Psoas muscle (tissue), 8 donors: ENCODE measurements around the gene ADCY2. TPM values are rescaled to one million over a fixed set of nuclear protein-coding genes. Genes with fewer than 3 reads are reported as not detected.

ENCODE experiments used
- ATAC-seq, 4 donors: fragments of 200-7000 bp; cut with Tn5 transposase; one replicate each; pipeline ENCODE4 v1.9.1; 2020; ENCODE audit warnings: moderate library complexity in 3 of 4, mild to moderate bottlenecking in 2 of 4
- DNase-seq, 2 donors: peaks; one replicate each; pipeline ENCODE4 v3.0.0-alpha.2; 2020
- H3K27ac ChIP-seq: fragments of 200-600 bp; one replicate; pipeline ENCODE4 v1.8.0; 2022
- H3K27me3 ChIP-seq, 3 donors: fragments of 200-600 bp in 1 of 3; one replicate each; pipeline versions ENCODE4 v1.6.1 to v1.8.0; 2013 to 2022; ENCODE audit warnings: low read length in 2 of 3, mild to moderate bottlenecking in 2 of 3, moderate library complexity in 1 of 3; ENCODE audit not compliant: insufficient read depth in 3 of 3
- H3K36me3 ChIP-seq, 2 donors: fragments of 200-600 bp in 1 of 2; one replicate each; pipeline versions ENCODE4 v1.6.1 to v1.8.0; 2013 to 2022; ENCODE audit warnings: low read depth in 1 of 2, mild to moderate bottlenecking in 1 of 2, moderate library complexity in 1 of 2; ENCODE audit not compliant: insufficient read depth in 1 of 2
- H3K4me1 ChIP-seq: fragments of 200-600 bp; one replicate; pipeline ENCODE4 v1.8.0; 2022
- H3K4me3 ChIP-seq: fragments of 200-600 bp; one replicate; pipeline ENCODE4 v1.8.0; 2022; ENCODE audit warnings: mild to moderate bottlenecking
- H3K9me3 ChIP-seq: fragments of 200-600 bp; one replicate; pipeline ENCODE4 v1.8.0; 2022
- CTCF ChIP-seq: fragments of 200-600 bp; IDR thresholded peaks from one replicate; pipeline ENCODE4 v1.8.0; 2022; ENCODE audit warnings: antibody characterized with exemption
- WGBS, 3 donors: extraction: QIAGEN DNeasy Blood & Tissue Kit; methylation state at CpG; one replicate each; pipeline versions ENCODE4 v1.1.6 to v1.1.7; 2013; 5-methylcytosine and 5-hydroxymethylcytosine counted together
- intact Hi-C, 2 donors: fragments of 100-400 bp; cut with DNase I; formaldehyde crosslinking; loops; one replicate each; pipeline versions ENCODE4 v1.11.0 to v1.14.2; 2022
- polyA plus RNA-seq, 3 donors: library from polyadenylated mRNA; stranded (reverse); fragments of 200-250 nt; gene quantifications; one replicate each; pipeline ENCODE4 v1.2.3, GENCODE V29; 2013
- total RNA-seq, 4 donors: library from RNA; stranded (reverse); fragmentation: NEBNext Ultra II Directional in 2 of 4; extraction: Animal tissue kit (Norgen Biotek cat#: 25700) in 2 of 4; gene quantifications; one replicate each; pipeline versions ENCODE4 v1.2.1 to v1.2.4, GENCODE V29; 2021 to 2023
- donor health status: healthy with polysubstance abuse.
- donor health status: DM: no; HTN: no; CAD: no; lungs with moderate emphysema.
- donor health status: Bipolar disorder and iron deficiency.
- donor health status: healthy.
- donor health status: DM: yes; HTN: yes; CAD: no.
- donor health status: DM: no; HTN: no; CAD: no.
- donor health status: DM: no; HTN: no; CAD: no.
- donor health status: DM: yes; HTN: yes; CAD: no.

The ADCY2 gene
- total and polyA plus RNA-seq, 7 donors, result 24.3 to 91.4 (median 55.1) TPM

DNA sequence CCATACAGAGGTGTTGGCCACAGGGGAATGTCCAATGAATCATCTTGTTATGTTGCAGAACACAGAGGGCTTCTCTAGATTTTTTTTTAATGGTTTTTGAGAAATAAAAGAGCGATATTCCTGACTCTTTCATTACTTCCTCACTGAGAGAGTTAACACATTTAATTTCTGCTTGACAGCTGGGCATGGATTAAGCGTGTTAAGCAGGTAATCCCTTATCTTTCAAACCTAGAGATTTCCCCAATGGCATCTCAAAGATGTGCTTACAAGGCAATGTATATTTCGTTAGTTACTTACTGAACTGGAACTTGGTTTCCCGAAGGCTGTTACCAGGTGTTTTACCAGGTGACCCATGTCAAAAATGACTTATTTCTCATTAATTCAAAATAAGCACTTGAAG, 21.8 kb upstream of the ADCY2 start:
- WGBS, 3 donors, result 58 to 60% (median 58%) methylated on average over 4 of the region's 4 CpGs
- no peak for ATAC-seq
- DNase-seq, result no peak
- Histone ChIP-seq H3K27ac (no peak overlapping the region), H3K27me3 (no peaks in the 10 kb centered on the region), H3K9me3 (no peaks in the 10 kb centered on the region), H3K36me3 (no peaks in the 10 kb centered on the region), H3K4me1 (no peaks in the 10 kb centered on the region), H3K4me3 (no peak overlapping the region)
- no peak for TF ChIP-seq CTCF
- intact Hi-C loops, result loop anchor here in 1 of 2 donors (10.0 kb wide), 1 partner anchor 99 kb away; no protein-coding TSS in a partner anchor

DNA sequence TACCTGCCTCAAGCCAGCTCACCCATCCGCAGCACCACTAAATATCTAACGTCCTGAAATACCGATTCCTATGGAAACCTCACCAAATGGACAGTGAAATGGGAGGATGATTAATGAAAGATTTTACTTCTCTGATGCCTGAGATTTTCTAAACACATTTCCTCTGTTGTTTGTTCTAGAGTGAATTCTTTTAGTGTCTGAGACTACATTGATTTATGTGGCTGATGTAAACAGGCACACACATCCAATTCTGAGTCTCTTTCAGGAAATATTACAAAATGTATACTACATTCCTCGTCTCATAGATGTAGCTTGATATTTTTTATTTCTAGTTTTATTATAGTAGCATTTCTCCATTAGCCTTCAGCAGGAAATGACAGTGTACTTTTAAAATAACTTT, 20.5 kb upstream of the ADCY2 start:
- no peak for TF ChIP-seq CTCF
- no peak for DNase-seq
- Histone ChIP-seq H3K27me3 (no peaks in the 10 kb centered on the region), H3K36me3 (no peaks in the 10 kb centered on the region), H3K9me3 (no peaks in the 10 kb centered on the region), H3K4me3 (no peak overlapping the region), H3K27ac (no peak overlapping the region), H3K4me1 (no peaks in the 10 kb centered on the region)
- ATAC-seq, result no peak
- WGBS, 3 donors, result 82 to 90% (median 87%) methylated on average over 4 of the region's 4 CpGs
- intact Hi-C loops, result loop anchor here in 1 of 2 donors (10.0 kb wide), 1 partner anchor 101 kb away; no protein-coding TSS in a partner anchor

DNA sequence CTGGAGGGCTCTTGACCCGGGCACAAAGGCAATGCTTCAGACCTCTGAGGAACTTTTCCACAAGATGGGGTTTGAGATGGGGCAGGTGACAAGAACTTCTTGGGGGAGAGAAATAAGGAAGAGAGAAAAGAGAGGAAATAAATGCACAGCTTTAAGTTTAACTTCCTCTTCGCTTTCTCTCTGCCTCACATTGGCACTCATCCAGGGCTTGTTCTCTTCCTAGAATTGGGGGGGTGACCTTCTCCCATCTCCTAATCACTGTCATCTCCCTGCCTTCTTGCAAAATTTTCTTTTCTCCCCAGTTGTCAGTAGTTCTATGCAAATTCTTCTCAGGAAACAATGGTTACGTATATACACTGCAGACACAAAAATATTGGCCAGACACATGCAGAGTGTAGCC, 19.1 kb upstream of the ADCY2 start:
- ATAC-seq (no peak), DNase-seq (no peak)
- Histone ChIP-seq H3K9me3 (no peaks in the 10 kb centered on the region), H3K27ac (no peak overlapping the region), H3K4me3 (no peak overlapping the region), H3K27me3 (no peaks in the 10 kb centered on the region), H3K36me3 (no peaks in the 10 kb centered on the region), H3K4me1 (no peaks in the 10 kb centered on the region)
- 69 to 78% (median 74%) methylated on average over 3 of the region's 3 CpGs for WGBS, 3 donors
- intact Hi-C loops, result loop anchor here in 1 of 2 donors (10.0 kb wide), 1 partner anchor 102 kb away; no protein-coding TSS in a partner anchor
- TF ChIP-seq CTCF, result no peak

GRCh38 chr5:7377761-7378160, 18.2 kb upstream of the ADCY2 start:
- Histone ChIP-seq H3K36me3 (no peaks in the 10 kb centered on the region), H3K4me1 (no peaks in the 10 kb centered on the region), H3K9me3 (no peaks in the 10 kb centered on the region), H3K27me3 (no peaks in the 10 kb centered on the region), H3K27ac (no peak overlapping the region), H3K4me3 (no peak overlapping the region)
- no peak for TF ChIP-seq CTCF
- ATAC-seq (no peak), DNase-seq (no peak)
- WGBS, 3 donors, result 43 to 61% (median 51%) methylated on average over 2 of the region's 2 CpGs
- intact Hi-C loops, result loop anchor here in 1 of 2 donors (10.0 kb wide), 1 partner anchor 103 kb away; no protein-coding TSS in a partner anchor

DNA sequence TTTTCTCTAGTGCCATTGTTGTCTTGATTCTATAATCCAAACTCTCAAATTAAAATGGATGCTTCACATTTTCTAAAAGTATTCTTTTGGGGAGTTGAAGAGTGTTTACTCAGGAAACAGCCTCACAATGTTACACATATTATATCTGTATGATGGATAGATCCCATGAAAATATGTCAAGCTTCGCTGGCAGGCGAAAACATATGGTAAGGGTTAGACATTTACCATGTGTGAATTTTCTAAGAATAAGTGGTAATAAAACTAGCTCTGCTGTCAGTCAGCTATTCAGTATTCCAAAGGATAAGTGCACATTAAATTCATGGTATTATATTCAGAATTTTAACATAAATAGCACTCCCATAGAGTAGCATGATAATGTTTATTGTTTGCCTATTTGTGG, 13.3 kb upstream of the ADCY2 start:
- ATAC-seq, result no peak
- no peaks in the 10 kb centered on the region for H3K9me3 ChIP-seq
- no peak for TF ChIP-seq CTCF
- peaks cover 0 to 2% (median 0%) of the 10 kb centered on the region in 3 donors for H3K27me3 ChIP-seq
- intact Hi-C loops, result no loop called here
- H3K4me1 ChIP-seq, result no peaks in the 10 kb centered on the region
- WGBS, 3 donors, result 68 to 80% (median 79%) methylated on average over 2 of the region's 2 CpGs
- H3K4me3 ChIP-seq, result no peak overlapping the region
- no peak for DNase-seq
- H3K36me3 ChIP-seq, result no peaks in the 10 kb centered on the region
- no peak overlapping the region for H3K27ac ChIP-seq
